K562 (cell line): ENCODE data around the gene PDE6C. TPM values are rescaled to one million over a fixed set of nuclear protein-coding genes. Genes with fewer than 3 reads are reported as not detected.

Experiments
- CEBPB ChIP-seq: fragments of 450-650 bp; IDR thresholded peaks from 2 replicates; pipeline ENCODE4 v1.6.1; 2016; ENCODE audit warnings: missing genetic modification characterization, missing compliant biosample characterization
- CXXC5 ChIP-seq: fragments of 250-450 bp; sonication (Bioruptor Pico); IDR thresholded peaks from 2 replicates; pipeline ENCODE4 v1.8.0; 2022; ENCODE audit warnings: inconsistent platforms, mild to moderate bottlenecking, moderate library complexity
- HNRNPH1 ChIP-seq: fragments of 200-400 bp; formaldehyde crosslinking; optimal IDR thresholded peaks from 2 replicates; pipeline ENCODE3; 2017; ENCODE audit warnings: low read depth, mild to moderate bottlenecking, low read length, moderate library complexity
- MIER1 ChIP-seq: fragments of 450-650 bp; IDR thresholded peaks from 2 replicates; pipeline ENCODE4 v1.6.1; 2016; ENCODE audit warnings: antibody characterized with exemption, mild to moderate bottlenecking, low read depth
- NR3C1 ChIP-seq: sonication (generic); formaldehyde crosslinking; IDR thresholded peaks from 2 replicates; pipeline ENCODE4 v1.8.1; 2022; ENCODE audit warnings: missing genetic modification reagents
- SIN3A ChIP-seq, 2 experiments: fragments of 150-350 bp in 1 of 2; IDR thresholded peaks; 2 replicates each; pipeline ENCODE4 v1.6.1; 2011 to 2016; ENCODE audit warnings: borderline replicate concordance in 2 of 2, low read depth in 2 of 2, low read length in 2 of 2, mild to moderate bottlenecking in 2 of 2, moderate library complexity in 2 of 2; ENCODE audit not compliant: control insufficient read depth in 1 of 2
- SRSF9 ChIP-seq: fragments of 200-400 bp; formaldehyde crosslinking; IDR thresholded peaks from 2 replicates; pipeline ENCODE4 v1.6.1; 2017; ENCODE audit warnings: low read depth, low read length, borderline replicate concordance
- ZNF133 ChIP-seq: fragments of 250-450 bp; sonication (Bioruptor Pico); IDR thresholded peaks from 2 replicates; pipeline ENCODE4 v1.4.0; 2020; ENCODE audit warnings: mild to moderate bottlenecking
- polyA plus RNA-seq, 8 experiments: library from polyadenylated mRNA; depleted of rRNA in 4 of 8; stranded (reverse) in 5 of 8; unstranded in 3 of 8; fragments of >200 nt; fragmentation: Nextera tagmentation in 2 of 8; fragmentation: Illumina TruSeq in 1 of 8; extraction: Ambion mirVana in 2 of 8; extraction: Trizol in 1 of 8; gene quantifications; 2 replicates each; pipeline versions ENCODE4 v1.2.1 to v1.2.3, GENCODE V29; 2011 to 2014; ENCODE audit warnings: inconsistent platforms in 1 of 8, missing spikeins in 1 of 8
- total RNA-seq, 7 experiments: library from RNA; depleted of rRNA in 6 of 7; stranded (reverse); fragments of >200 nt in 6 of 7; fragmentation: Illumina TruSeq in 2 of 7; extraction: Trizol in 2 of 7; gene quantifications; 2 replicates each; pipeline versions ENCODE4 v1.2.1 to v1.2.3, GENCODE V29; 2011 to 2021; ENCODE audit warnings: low replicate concordance in 1 of 7
- TF ChIP-seq, protein P1 (sequence below), 3 experiments: fragments of 200-800 bp in 1 of 3; sonication (Bioruptor generic) in 1 of 3; sonication (generic) in 1 of 3; formaldehyde crosslinking in 1 of 3; IDR thresholded peaks; 2 replicates each; pipeline versions ENCODE4 v1.6.1 to v1.8.0; 2016 to 2022; ENCODE audit warnings: mild to moderate bottlenecking in 2 of 3, missing compliant biosample characterization in 2 of 3, missing genetic modification characterization in 2 of 3, missing genetic modification reagents in 1 of 3
- TF ChIP-seq, protein P2 (sequence below): sonication (generic); formaldehyde crosslinking; IDR thresholded peaks from 2 replicates; pipeline ENCODE4 v1.8.0; 2022; ENCODE audit warnings: mild to moderate bottlenecking, missing genetic modification reagents
- TF ChIP-seq, protein P3 (sequence below): IDR thresholded peaks from 2 replicates; pipeline ENCODE4 v1.6.1; 2011; ENCODE audit not compliant: insufficient read length; ENCODE audit errors: extremely low read depth
- TF ChIP-seq, protein P4 (sequence below): fragments of 450-650 bp; IDR thresholded peaks from 2 replicates; pipeline ENCODE4 v1.6.1; 2016; ENCODE audit warnings: mild to moderate bottlenecking
- TF ChIP-seq, protein P5 (sequence below): fragments of 250-450 bp; sonication (Bioruptor Pico); IDR thresholded peaks from 2 replicates; pipeline ENCODE4 v1.8.0; 2022; ENCODE audit warnings: inconsistent platforms, mild to moderate bottlenecking, moderate library complexity, borderline replicate concordance
- TF ChIP-seq, protein P6 (sequence below): fragments of 250-450 bp; sonication (Bioruptor Pico); IDR thresholded peaks from 2 replicates; pipeline ENCODE4 v1.9.0; 2021; ENCODE audit warnings: mild to moderate bottlenecking, inconsistent platforms
- TF ChIP-seq, protein P7 (sequence below): fragments of 450-650 bp; IDR thresholded peaks from 2 replicates; pipeline ENCODE4 v1.6.1; 2016; ENCODE audit warnings: low read depth, mild to moderate bottlenecking, moderate library complexity

Gene PDE6C
- total and polyA plus RNA-seq, 9 of the 15 experiments (the other 6 are each of a cell fraction or from before 2014, with no cell fraction given) = not detected

DNA sequence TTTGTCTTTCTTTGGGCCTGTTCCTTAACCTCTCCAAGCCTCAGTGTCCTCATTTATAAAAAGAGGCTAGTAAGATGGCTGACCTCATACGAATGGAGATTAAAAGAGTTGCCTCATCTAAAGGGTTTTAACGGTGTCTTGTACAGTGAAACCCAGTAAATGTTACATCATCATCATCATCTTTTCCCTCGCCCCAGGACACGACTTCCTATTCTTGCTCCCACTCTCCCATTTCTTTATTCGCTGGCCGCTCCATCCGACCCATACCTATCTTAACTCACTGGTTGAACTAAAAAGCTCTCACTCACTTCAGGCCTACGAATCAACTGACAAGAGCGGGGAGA, 89.5 kb downstream of the PDE6C start (continued):
- TF ChIP-seq, protein P1, sequence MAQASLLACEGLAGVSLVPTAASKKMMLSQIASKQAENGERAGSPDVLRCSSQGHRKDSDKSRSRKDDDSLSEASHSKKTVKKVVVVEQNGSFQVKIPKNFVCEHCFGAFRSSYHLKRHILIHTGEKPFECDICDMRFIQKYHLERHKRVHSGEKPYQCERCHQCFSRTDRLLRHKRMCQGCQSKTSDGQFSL (CRISPR knock-in tag; IDR thresholded peaks at IDR 0.05) = no peak
- TF ChIP-seq, protein P1 (tag; IDR thresholded peaks at IDR 0.05) = no peak
- TF ChIP-seq, protein P2, sequence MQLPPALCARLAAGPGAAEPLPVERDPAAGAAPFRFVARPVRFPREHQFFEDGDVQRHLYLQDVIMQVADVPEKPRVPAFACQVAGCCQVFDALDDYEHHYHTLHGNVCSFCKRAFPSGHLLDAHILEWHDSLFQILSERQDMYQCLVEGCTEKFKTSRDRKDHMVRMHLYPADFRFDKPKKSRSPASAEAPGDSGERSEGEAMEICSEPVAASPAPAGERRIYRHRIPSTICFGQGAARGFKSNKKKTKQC (CRISPR knock-in tag) = no peak
- TF ChIP-seq ZNF133 (CRISPR knock-in tag) = no peak
- TF ChIP-seq, protein P3, sequence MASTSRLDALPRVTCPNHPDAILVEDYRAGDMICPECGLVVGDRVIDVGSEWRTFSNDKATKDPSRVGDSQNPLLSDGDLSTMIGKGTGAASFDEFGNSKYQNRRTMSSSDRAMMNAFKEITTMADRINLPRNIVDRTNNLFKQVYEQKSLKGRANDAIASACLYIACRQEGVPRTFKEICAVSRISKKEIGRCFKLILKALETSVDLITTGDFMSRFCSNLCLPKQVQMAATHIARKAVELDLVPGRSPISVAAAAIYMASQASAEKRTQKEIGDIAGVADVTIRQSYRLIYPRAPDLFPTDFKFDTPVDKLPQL = no peak
- no peak for TF ChIP-seq HNRNPH1
- TF ChIP-seq, protein P4, sequence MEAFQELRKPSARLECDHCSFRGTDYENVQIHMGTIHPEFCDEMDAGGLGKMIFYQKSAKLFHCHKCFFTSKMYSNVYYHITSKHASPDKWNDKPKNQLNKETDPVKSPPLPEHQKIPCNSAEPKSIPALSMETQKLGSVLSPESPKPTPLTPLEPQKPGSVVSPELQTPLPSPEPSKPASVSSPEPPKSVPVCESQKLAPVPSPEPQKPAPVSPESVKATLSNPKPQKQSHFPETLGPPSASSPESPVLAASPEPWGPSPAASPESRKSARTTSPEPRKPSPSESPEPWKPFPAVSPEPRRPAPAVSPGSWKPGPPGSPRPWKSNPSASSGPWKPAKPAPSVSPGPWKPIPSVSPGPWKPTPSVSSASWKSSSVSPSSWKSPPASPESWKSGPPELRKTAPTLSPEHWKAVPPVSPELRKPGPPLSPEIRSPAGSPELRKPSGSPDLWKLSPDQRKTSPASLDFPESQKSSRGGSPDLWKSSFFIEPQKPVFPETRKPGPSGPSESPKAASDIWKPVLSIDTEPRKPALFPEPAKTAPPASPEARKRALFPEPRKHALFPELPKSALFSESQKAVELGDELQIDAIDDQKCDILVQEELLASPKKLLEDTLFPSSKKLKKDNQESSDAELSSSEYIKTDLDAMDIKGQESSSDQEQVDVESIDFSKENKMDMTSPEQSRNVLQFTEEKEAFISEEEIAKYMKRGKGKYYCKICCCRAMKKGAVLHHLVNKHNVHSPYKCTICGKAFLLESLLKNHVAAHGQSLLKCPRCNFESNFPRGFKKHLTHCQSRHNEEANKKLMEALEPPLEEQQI = no peak
- TF ChIP-seq, protein P5, sequence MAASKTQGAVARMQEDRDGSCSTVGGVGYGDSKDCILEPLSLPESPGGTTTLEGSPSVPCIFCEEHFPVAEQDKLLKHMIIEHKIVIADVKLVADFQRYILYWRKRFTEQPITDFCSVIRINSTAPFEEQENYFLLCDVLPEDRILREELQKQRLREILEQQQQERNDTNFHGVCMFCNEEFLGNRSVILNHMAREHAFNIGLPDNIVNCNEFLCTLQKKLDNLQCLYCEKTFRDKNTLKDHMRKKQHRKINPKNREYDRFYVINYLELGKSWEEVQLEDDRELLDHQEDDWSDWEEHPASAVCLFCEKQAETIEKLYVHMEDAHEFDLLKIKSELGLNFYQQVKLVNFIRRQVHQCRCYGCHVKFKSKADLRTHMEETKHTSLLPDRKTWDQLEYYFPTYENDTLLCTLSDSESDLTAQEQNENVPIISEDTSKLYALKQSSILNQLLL (CRISPR knock-in tag) = no peak
- TF ChIP-seq SIN3A (IDR thresholded peaks at IDR 0.05; ENCODE audit: borderline replicate concordance in 2 of 2, control insufficient read depth in 1 of 2, low read depth in 2 of 2, low read length in 2 of 2) = no peak
- TF ChIP-seq CEBPB (tag) = peak; percentile 56
- no peak for TF ChIP-seq CXXC5 (CRISPR knock-in tag)
- TF ChIP-seq NR3C1 (CRISPR knock-in tag) = no peak
- TF ChIP-seq, protein P6, sequence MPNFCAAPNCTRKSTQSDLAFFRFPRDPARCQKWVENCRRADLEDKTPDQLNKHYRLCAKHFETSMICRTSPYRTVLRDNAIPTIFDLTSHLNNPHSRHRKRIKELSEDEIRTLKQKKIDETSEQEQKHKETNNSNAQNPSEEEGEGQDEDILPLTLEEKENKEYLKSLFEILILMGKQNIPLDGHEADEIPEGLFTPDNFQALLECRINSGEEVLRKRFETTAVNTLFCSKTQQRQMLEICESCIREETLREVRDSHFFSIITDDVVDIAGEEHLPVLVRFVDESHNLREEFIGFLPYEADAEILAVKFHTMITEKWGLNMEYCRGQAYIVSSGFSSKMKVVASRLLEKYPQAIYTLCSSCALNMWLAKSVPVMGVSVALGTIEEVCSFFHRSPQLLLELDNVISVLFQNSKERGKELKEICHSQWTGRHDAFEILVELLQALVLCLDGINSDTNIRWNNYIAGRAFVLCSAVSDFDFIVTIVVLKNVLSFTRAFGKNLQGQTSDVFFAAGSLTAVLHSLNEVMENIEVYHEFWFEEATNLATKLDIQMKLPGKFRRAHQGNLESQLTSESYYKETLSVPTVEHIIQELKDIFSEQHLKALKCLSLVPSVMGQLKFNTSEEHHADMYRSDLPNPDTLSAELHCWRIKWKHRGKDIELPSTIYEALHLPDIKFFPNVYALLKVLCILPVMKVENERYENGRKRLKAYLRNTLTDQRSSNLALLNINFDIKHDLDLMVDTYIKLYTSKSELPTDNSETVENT (CRISPR knock-in tag) = no peak
- TF ChIP-seq, protein P7, sequence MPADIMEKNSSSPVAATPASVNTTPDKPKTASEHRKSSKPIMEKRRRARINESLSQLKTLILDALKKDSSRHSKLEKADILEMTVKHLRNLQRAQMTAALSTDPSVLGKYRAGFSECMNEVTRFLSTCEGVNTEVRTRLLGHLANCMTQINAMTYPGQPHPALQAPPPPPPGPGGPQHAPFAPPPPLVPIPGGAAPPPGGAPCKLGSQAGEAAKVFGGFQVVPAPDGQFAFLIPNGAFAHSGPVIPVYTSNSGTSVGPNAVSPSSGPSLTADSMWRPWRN = no peak
- TF ChIP-seq SRSF9 = no peak
- no peak for TF ChIP-seq MIER1
